Activated CD8-positive, alpha-beta memory T cell treated with anti-CD3 and anti-CD28 coated beads, Interleukin-2, amount 50 U/mL, for 24 hours (primary cell): ENCODE results near the gene IKZF3.
"Not testable (repeated sequence)": the region's sequence is repeated elsewhere in the genome, so short reads cannot be mapped to it uniquely, and the experiment has no call there.

ENCODE experiments used
- DNase-seq: peaks from one replicate; pipeline ENCODE4 v3.0.0-alpha.2; 2020; ENCODE audit errors: extremely low read depth

Gene IKZF3

DNA sequence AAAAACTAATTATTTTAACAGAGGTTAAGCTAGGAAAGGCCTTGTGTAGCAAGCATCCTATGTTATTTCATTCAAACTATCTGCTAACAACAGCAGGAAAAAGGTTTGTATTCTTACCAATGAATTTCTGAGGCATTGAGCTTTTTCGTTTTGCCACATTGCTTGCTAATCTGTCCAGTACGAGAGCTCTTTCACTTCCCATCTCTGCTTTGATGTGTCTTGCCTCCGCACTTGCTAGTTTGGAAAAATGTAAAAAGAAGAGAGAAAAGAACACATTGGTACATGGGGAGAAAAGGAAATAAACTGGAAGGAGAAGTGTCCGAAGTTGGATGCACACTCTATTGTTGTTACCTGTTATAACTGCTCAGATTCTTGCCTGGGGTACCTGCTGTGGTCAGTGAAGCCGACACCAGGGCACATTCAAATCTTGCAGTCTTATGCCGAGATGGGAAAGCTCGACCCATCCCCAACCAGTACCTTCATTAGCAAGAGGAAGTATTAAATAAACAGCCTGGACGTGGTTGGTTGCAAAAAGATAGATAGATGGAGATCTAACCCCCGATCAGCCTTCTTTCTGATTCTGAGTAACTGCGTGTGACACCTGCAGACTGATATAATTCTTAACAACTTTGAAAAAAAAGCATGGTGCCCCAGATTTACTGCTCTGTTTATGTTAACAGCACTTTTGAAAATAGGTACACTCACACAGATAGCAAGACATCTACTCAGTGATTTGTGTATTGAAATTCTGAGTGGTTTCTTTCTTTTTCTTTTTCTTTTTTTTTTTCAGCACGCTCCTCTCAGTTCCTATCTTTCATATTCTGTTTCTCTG is 86.4 kb downstream of the IKZF3 start:
- no peak for DNase-seq

DNA sequence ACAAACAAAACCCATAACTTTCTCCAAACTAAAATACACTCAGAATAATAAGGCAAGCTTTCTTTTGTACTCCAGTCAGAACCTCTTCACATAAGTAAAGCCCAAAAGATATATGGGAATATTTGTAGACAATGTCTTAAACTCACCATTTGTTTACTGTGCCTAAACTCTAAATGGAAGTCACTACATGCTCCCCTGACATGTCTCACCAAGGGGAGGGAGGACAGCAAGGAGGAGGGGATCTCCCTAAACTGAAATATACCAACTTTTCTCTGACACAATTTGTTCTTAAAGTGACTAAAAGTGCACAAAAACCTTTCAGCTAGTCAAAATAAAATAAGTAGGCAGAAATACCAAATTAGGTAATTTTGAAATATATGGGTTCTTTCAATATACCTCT is 87.9 kb downstream of the IKZF3 start:
- DNase-seq: no peak

DNA sequence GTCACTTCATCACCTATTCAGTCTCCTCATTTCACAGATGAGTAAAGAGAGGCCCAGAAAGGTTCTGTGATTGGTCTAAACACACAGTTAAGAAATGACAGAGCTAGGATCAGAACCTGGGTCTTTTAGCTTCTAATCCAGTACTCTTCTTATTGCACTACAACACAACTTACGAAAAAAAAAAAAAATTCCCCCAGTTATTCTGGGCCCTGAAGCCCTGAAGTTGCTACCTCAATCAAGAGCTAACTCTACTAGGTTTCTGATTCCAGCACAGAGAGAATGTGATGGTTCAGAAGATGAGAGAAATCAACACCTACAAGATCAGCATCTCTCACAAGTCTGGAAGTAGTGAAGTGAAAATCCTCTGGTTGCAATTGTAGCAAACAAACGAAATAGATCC is 89.1 kb downstream of the IKZF3 start:
- no peak for DNase-seq

DNA sequence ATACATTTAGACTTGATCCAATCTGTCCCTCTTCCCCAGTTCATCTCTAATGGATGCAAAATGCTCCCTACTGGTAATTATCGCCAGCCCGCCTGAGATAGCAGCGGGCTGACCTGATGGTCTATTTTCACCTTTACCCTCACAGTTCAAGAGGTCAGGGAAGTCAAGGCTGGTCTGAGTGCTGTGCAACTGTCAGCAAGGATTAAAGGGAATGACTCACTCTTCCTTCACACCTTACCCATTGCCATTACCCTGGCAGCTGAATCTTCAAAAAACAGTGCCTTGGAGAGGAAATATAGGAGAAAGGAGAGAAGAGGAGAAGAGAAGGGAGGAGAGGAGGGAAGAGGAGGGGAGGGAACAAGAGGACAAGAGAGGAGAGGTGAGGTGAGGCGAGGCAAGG is 90.1 kb downstream of the IKZF3 start:
- no peak for DNase-seq

DNA sequence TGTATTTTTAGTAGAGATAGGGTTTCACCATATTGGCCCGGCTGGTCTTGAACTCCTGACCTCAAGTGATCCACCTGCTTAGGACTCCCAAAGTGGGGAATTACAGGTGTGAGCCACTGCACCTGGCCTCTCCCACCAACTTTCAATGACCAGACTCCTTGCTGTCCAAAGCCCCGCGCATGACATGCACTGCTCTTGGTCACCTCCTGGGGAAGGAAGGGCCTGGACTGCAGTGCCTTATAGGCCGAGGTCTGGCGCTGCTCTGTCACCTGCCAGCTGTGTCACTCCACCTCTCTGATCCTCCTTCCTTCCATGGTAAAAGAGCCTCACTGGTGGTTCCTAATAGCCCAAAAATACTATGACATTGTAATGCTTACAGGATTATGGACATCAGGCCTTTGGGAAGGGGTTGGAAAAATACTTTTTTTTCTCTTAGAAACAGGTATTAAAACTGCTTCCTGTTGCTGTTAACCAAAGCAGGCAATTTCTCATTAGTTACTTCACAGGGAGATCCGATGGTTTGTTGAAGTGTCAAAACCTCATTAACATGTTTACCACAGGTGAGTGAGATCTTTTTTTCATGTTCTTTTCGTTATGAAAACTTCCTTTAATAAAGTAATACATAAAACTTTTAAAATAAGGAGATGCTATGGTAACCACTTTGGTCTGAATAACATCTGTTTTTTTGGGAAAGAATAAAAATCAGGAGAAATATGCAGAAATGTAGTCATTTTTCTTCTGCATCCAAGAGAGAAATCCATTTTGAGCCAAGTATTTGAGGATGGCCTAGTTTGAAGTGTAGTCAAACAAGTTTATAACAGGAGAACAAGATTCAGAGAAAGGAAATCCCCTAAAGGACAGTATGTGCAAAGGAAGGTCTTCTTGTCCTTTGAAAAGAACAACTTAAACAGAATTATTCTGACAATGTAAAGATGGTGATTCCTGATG is 90.9 kb downstream of the IKZF3 start:
- no peak for DNase-seq

DNA sequence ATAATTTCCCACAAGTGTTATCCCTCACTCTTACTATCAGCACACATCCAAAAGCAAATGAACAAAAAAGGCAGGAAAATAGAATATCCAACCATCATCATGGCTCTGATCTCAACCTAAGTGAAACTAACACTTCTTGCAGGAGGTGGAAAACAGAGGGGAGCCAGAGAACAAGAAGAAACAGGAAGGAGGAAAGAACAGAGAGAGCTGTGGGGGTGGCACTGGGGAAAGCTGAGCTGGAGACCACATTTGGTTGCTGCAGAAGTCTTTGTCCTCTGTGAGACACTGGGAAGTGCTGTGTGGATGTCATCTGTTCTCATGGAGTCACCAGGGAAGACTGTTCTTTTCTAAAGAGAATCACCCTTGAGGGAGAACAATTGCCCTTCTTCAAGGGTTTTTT is 91.7 kb downstream of the IKZF3 start:
- DNase-seq: no peak

DNA sequence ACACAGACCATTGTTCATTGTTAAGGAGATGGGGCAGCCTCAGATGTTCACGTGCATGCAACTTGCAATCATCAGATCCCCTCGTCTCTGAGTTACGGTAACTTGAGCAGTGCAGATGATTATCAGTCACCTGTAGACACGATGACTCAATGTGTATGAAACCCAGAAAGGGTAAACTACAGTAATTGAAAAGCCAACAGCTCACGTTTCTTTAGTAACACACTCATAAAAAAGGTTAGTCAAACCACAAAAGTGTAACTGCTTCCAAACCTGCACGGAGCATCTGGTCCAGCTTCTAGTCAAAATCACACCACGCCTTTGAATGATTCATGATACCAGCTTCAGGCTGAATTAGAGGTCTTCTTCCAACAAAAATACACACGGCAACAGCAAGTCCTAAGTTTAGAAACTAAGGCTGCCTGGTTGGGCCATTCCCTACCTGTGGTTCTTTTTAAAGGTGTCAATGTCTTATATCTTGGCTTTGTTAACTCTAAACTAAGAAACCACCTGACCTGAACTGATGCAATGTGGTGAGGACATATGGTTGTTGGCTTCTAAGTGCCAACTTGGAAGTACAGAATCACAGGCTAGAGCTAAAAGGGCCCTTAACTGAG is 94.0 kb downstream of the IKZF3 start:
- DNase-seq: no peak

DNA sequence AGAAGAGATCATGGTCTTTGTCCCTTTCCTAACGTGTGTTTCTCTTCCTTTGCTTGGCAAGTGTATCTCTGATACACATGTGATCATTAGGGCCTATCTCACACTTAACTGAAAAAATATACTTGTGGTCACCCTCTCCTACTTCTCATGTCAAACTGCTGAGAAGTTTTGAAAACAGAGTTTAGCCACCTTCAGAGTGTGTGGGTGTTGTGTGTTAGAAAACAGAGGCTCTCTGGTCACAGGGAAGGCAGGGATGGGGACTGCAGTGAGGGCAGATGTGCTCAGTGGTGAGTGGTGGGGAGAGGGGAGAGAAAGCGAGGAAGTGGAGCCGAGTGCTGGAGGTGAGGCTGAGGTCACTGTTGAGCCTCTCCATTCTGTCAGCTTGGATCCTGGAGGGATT is 97.0 kb downstream of the IKZF3 start:
- DNase-seq: no peak

DNA sequence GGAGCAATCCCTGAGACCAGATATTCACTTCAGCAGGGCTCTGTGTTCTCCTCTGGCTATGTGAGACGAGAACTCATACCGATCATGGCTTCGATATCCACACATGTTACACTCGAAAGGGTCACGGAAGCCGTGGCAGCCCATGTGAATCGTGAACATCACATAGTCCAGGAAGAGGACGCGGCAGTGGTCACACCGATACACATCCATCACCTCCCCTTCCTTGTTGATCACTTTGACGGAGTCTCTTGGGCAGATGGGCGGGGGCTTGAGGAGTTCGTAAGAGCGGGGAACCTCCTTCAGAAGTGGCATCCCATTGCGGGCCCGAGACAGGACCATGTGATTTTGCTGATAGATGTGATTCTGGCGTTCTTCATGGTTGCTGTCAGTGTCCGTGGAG is 98.3 kb downstream of the IKZF3 start:
- no peak for DNase-seq

DNA sequence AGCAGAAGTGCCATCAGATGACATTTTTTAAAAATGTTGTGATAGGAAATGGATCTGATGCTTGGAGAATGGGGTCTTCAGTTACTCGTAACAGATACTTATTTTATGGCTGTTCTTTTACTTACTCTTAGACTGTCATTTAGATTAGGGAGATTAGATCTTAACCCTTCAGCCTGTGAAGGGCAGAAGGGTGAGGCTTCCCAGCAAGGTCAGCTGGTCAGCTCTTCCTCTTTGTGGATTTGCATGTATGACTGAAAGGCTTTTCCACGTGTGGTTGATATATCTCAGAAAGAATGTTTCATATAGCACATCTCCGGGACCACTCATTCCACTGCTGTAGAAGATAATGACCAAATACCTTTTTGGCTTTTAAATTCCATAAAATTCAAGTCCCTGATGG is 98.9 kb downstream of the IKZF3 start:
- DNase-seq: no peak

DNA sequence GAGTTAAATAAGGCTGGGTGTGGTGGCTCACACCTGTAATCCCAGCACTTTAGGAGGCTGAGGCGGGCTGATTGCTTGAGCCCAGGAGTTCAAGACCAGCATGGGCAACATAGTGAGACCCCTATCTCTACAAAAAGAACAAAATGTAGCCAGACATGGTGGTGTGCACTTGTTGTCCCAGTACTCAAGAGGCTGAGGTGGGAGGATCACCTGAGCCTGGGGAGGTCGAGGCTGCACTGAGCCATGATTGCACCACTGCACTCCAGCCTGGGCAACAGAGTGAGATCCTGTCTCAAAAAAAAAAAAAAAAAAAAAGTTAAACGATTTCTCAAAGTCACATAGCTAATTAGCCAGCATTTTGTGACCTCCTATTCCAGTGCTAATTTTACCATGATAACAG is 99.9 kb downstream of the IKZF3 start:
- not testable (repeated sequence) for DNase-seq

DNA sequence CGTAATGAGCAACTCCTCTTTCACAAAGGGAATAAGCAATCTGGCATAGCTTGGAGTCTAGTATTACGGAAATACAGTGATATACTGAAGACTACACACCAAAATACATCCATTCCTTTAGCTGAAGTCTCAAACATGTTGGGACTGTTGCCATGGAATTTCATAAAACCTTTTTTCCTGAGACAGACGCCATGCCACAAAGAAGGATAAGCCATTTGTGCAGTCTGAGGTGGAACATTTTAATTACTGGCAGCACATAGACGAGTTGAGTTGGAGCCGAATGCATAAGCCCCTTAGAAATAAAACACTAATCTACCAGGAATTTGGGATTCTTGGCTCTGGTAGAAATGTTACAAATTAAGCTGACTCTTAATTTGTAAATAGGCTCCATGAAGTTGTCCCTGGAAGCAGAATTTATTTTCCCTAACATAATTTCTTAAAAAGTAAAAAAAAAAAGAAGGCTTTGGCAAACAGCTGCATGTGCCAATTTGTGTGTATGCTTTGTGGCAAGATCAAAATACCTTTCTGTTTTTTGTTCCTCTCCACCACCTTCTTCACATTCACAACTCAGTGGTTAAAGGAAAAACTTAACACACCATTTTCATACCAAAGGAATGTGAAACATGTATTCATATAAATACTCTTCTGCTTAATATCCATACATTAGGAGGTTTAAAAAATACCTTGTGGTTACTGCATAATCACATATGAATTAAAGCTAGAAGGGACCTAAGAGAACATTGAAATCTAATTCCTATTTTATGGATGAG is 100.9 kb downstream of the IKZF3 start:
- no peak for DNase-seq

DNA sequence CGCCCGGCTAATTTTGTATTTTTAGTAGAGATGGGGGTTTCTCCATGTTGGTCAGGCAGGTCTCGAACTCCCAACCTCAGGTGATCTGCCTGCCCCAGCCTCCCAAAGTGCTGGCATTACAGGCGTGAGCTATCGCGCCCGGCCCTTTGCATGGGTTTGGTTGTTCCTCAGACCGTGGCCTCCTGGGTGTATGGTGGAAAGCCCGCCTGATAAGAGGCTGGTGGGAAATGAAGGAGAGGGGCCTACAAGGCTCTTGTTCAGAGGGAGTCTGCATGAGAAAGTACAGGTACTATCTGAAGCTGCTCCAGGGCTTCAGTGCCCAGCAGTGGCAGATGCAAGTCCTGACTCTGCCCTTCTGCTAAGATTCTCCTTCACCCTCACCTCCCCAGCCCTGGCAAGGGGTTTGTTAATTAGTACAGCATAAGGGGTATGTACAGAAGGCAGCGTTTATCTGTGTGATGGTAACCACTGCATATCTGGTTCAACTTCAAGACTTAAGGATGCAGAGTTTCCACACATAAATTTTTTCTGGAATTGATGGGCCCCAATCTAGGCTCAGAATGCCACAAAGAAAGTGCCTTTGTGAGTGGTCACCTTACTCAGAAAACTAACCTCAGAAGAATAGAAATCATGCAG is 102.1 kb downstream of the IKZF3 start:
- no peak for DNase-seq

DNA sequence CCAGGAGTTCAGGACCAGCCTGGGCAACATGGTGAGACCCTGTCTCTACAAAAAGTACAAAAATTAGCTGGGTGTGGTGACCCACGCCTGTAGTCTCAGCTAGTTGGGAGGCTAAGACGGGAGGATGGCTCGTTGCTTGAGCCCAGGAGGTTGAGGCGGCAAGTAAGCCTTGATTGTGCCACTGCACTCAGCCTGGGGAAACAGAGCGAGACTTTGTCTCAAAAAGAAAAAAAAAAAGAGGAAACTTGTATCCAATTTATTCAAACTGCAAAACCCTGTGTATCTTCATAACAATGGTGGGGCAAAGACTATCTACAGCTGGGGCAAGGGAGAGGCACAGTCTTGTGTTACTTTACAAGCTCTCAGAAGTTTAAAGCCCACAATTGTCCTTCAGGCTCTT is 104.9 kb downstream of the IKZF3 start:
- DNase-seq: no peak

DNA sequence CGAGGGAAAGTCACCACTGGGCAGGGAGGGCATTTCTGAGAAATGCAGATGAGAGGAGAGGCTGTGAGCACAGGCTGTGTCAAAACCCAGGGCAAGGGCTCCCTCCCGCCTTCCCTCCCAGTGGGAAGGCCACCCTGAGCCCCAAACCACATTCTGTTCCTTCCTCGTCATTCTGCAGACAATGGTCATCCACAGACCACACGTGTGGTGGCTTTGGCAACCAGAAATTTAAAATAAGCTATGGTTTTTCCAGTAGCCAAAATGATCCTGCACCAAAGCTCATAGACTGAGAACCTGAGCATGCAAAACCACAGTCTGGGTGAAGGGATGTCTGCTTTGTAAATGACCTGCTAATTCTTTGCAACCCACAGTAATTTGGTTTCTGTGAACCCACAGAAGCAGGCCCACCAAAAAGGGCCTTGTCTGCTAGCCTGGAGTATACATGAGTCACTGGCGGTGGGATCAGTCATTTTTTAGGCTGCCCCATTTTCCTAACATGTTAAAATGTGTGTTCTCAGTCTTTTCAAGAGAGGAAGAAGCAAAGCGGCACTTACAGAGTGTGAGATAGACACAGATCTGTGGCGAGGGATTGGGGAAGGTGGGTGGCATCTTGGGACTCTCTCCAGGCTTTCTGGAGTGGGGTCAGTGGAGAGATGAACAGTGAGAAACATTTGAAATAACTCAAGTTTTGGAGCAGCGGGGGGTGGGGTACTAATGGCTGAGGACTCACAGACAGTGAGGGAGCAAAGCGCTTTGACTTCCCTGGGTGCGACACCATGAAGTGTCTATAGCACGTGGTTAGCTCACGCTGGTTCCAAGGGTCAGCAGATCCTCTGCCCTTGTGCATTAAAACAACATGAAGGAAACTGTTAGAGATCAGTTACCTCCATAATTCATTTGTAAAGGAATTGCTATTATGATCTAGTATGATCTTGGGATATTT is 105.9 kb downstream of the IKZF3 start:
- no peak for DNase-seq

DNA sequence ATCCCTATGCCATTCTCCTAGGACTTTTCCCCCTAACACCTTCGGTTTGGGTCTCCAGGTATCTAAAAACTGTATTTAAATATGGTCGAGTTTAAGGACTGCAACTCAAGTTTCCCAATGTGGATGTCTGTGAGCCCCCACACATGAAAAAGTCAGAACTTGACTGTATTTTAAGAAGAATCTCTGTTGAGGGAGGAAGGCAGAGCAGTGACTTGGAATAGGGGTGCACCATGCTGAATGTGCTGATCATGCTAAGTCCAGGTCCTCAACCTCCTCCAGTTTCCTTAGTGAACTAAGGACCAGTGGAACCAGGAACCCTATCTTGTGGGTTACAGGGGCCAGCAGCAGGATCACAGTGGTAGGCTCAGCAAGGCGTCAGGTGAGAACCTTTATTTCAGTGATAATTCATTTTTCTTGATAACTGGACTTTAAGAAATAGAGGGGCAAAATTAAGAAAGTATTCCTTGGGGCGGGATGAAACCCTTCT is 106.9 kb downstream of the IKZF3 start:
- no peak for DNase-seq

DNA sequence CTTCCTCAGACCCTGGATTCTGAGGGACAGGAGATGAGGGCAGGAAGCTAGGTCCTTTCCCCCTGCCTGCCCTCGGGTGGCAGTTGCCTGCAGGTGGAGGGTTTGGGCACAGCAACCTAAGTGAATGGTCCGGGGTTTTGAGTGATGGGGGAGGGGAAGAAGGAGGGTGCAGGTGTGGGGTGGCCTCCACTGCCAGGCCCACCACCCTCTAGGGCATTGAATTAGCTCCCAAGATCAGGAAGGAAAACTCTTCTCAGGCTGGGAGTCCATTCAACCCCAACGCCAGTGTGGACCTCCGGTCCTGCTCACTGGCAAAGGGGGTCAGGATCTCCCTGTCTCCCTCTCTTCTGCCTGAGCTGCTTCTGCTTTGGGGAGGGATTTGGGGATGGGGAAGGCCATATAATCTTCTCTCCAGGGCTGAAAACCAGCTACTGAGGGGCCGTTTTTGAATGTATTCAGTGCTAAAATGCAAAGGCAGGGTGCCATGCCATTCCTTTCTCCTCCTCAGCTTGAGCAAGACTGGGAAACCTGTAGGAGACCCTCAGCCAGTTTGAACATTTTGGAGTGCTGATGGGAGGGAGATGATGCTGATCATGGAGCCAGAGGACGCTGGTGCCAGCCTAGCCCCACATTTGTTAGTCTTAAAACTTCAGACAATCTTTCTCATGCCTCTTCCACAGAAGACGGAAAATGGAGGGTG is 107.6 kb downstream of the IKZF3 start:
- no peak for DNase-seq

DNA sequence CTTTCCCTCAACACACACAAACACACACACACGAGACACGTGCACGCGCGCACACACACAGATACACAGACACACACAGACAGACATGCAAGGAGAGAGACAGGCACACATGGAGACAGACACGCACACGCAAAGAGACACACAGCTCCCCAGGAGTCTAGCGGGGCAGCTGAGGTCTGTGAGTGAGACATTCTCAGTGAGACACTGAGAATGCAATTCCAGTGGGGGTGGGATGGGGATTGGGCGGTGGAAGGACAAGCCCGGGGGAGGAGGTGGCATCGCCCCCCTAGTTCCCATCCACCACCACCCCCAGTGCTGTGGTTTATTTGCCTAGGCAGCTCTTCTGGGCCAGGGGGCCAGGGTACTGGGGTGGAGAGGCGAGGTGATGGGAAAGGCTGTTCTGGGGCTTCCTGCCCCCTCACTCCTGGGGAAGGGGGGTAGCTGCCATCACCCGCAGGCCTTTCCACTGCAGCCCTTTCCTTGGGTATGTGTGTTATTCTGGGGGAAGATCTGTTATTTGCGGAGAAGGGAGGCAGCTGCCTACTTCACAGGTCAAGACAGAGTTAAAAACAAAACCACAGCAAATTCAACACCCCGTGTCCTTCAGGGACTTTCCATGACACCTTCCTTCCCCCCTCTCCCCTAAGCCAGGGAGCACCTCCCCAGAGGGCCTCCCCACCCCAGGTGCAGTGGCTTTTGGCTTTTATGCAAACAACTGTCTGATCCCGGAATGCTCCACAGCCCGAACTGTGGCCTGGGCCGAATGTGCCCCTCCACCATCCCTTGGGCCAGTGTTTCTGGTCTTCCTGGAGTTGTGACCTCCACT is 108.3 kb downstream of the IKZF3 start:
- no peak for DNase-seq
